HCT116 (cell line): ENCODE measurements around the gene SCAANT1. TPM values are rescaled to one million over a fixed set of nuclear protein-coding genes. Genes with fewer than 3 reads are reported as not detected.

ENCODE experiments used
- ATAC-seq: fragments of 200-7000 bp; cut with Tn5 transposase; 2 replicates; pipeline ENCODE4 v1.9.1; 2020; ENCODE audit warnings: mild to moderate bottlenecking, moderate library complexity
- BruUV-seq: library from RNA; stranded (reverse); fragments of 400-500 nt; replicated peaks from 2 replicates; lab custom pipeline; 2021; lab: Mats Ljungman, UMichigan
- CTCF ChIA-PET: fragments of 300-600 bp; sonication (Branson Sonifier 250); formaldehyde crosslinking; loops from one replicate; lab custom pipeline; 2021; ENCODE audit warnings: antibody characterized with exemption; lab: Charles Lee
- POLR2A ChIA-PET: fragments of 300-600, 350-600 bp; sonication (Branson Sonifier 250); formaldehyde crosslinking; loops from one replicate; lab custom pipeline; 2021; ENCODE audit warnings: antibody characterized with exemption; lab: Charles Lee
- RAD21 ChIA-PET, 2 experiments: fragments of 300-600 bp; sonication (Branson Sonifier 250); formaldehyde crosslinking; loops; one replicate each; lab custom pipeline; 2023; ENCODE audit warnings: low total read pairs in 2 of 2; ENCODE audit not compliant: uncharacterized antibody in 2 of 2, unreplicated experiment in 2 of 2, low non-redundant PET in 1 of 2; lab: Charles Lee
- DNase-seq: peaks from one replicate; pipeline ENCODE4 v3.0.0-alpha.2; 2010; ENCODE audit warnings: low read depth, low spot score
- H2AFZ ChIP-seq: fragments of 200-600 bp; shearing (Covaris generic), sonication (generic); 2 replicates; pipeline ENCODE4 v1.6.1; 2017; ENCODE audit warnings: low read depth, mixed run types, mixed read lengths, antibody characterized with exemption, low read length; ENCODE audit not compliant: poor library complexity, severe bottlenecking
- H3K27ac ChIP-seq: 2 replicates; pipeline ENCODE4 v1.5.1; 2012; ENCODE audit warnings: low read depth, low read length
- H3K27me3 ChIP-seq: fragments of 200-600 bp; sonication (generic); 2 replicates; pipeline ENCODE4 v1.6.1; 2016; ENCODE audit warnings: mixed run types, low read length, mixed read lengths; ENCODE audit not compliant: insufficient read depth
- H3K36me3 ChIP-seq, 2 experiments: fragments of 200-500 bp in 1 of 2; fragments of 200-600 bp in 1 of 2; sonication (Bioruptor generic) in 1 of 2; sonication (generic) in 1 of 2; 2 replicates each; pipeline versions ENCODE4 v1.5.1 to v1.6.1; 2014 to 2016; ENCODE audit warnings: low read length in 2 of 2, inconsistent platforms in 1 of 2, mixed read lengths in 1 of 2, mixed run types in 1 of 2; ENCODE audit not compliant: insufficient read depth in 2 of 2, control insufficient read depth in 1 of 2
- H3K4me1 ChIP-seq, 2 experiments: fragments of 200-600 bp in 1 of 2; sonication (generic) in 1 of 2; 2 replicates each; pipeline versions ENCODE4 v1.5.1 to v1.6.1; 2012 to 2017; ENCODE audit warnings: low read length in 2 of 2, inconsistent platforms in 1 of 2, mild to moderate bottlenecking in 1 of 2, mixed read lengths in 1 of 2, mixed run types in 1 of 2, moderate library complexity in 1 of 2; ENCODE audit not compliant: insufficient read depth in 2 of 2, control insufficient read depth in 1 of 2
- H3K4me2 ChIP-seq: fragments of 200-600 bp; sonication (generic); 2 replicates; pipeline ENCODE4 v1.6.1; 2017; ENCODE audit warnings: mixed run types, low read length, mixed read lengths
- H3K4me3 ChIP-seq, 2 experiments: fragments of 200-600 bp in 1 of 2; sonication (generic) in 1 of 2; replicated peaks in 1 of 2; 2 replicates each; pipeline ENCODE4 v1.5.1; 2011 to 2016; ENCODE audit warnings: low read length in 2 of 2, control low read depth in 1 of 2, low read depth in 1 of 2, mild to moderate bottlenecking in 1 of 2, mixed read lengths in 1 of 2, mixed run types in 1 of 2
- H3K79me2 ChIP-seq: fragments of 200-600 bp; sonication (generic); 2 replicates; pipeline ENCODE4 v1.6.1; 2017; ENCODE audit warnings: mild to moderate bottlenecking, mixed run types, low read length, moderate library complexity, mixed read lengths; ENCODE audit not compliant: insufficient read depth
- H3K9ac ChIP-seq: fragments of 200-600 bp; sonication (generic); 2 replicates; pipeline ENCODE4 v1.6.1; 2016; ENCODE audit warnings: low read length, mixed read lengths
- H3K9me2 ChIP-seq: fragments of 200-600 bp; sonication (generic), shearing (Covaris generic); 2 replicates; pipeline ENCODE4 v1.6.1; 2017; ENCODE audit warnings: mixed run types, mild to moderate bottlenecking, moderate library complexity; ENCODE audit not compliant: insufficient read depth
- H3K9me3 ChIP-seq, 2 experiments: fragments of 200-500 bp in 1 of 2; fragments of 200-600 bp in 1 of 2; sonication (Bioruptor generic) in 1 of 2; sonication (generic) in 1 of 2; 2 replicates each; pipeline ENCODE4 v1.6.1; 2014 to 2017; ENCODE audit warnings: low read length in 2 of 2, mixed read lengths in 2 of 2, inconsistent platforms in 1 of 2, low read depth in 1 of 2, mild to moderate bottlenecking in 1 of 2, mixed run types in 1 of 2, moderate library complexity in 1 of 2; ENCODE audit not compliant: control insufficient read depth in 1 of 2, insufficient read depth in 1 of 2
- H4K20me1 ChIP-seq: fragments of 200-600 bp; sonication (generic), shearing (Covaris generic); 2 replicates; pipeline ENCODE4 v1.6.1; 2017; ENCODE audit warnings: mixed run types, mild to moderate bottlenecking, moderate library complexity; ENCODE audit not compliant: insufficient read depth
- EGR1 ChIP-seq: IDR thresholded peaks from 2 replicates; pipeline ENCODE4 v1.6.1; 2012; ENCODE audit warnings: low read depth
- ELF1 ChIP-seq: IDR thresholded peaks from 2 replicates; pipeline ENCODE4 v1.6.1; 2012; ENCODE audit warnings: low read depth, borderline replicate concordance
- EZH2 ChIP-seq: fragments of 200-600 bp; sonication (generic); IDR thresholded peaks from 2 replicates; pipeline ENCODE4 v1.6.1; 2017; ENCODE audit warnings: antibody characterized with exemption, mixed run types
- EZH2phosphoT487 ChIP-seq: fragments of 200-600 bp; IDR thresholded peaks from 2 replicates; pipeline ENCODE4 v1.6.1; 2018; ENCODE audit warnings: antibody characterized with exemption, borderline replicate concordance
- FOSL1 ChIP-seq: IDR thresholded peaks from 2 replicates; pipeline ENCODE4 v1.6.1; 2012; ENCODE audit warnings: low read depth
- SIN3A ChIP-seq: IDR thresholded peaks from 2 replicates; pipeline ENCODE4 v1.6.1; 2012; ENCODE audit warnings: low read depth
- TCF7L2 ChIP-seq: IDR thresholded peaks from 2 replicates; pipeline ENCODE4 v1.7.0; 2011; ENCODE audit warnings: borderline replicate concordance, inconsistent platforms; ENCODE audit not compliant: insufficient read depth, insufficient read length; ENCODE audit errors: extremely low read depth
- ZBTB33 ChIP-seq: IDR thresholded peaks from 2 replicates; pipeline ENCODE4 v1.6.1; 2011; ENCODE audit warnings: mild to moderate bottlenecking, low read length, moderate library complexity; ENCODE audit not compliant: insufficient replicate concordance; ENCODE audit errors: extremely low read depth
- intact Hi-C: fragments of 100-400 bp; cut with micrococcal nuclease; formaldehyde crosslinking; loops from 2 replicates; pipeline ENCODE4 v1.10.0; 2022
- total RNA-seq: library from RNA; stranded (reverse); gene quantifications from one replicate; pipeline ENCODE4 v1.2.1, GENCODE V29; 2021; ENCODE audit not compliant: unreplicated experiment
- TF ChIP-seq, protein P1 (sequence below), 3 experiments: fragments of 200-600 bp in 1 of 3; sonication (generic) in 1 of 3; IDR thresholded peaks in 2 of 3; conservative IDR thresholded peaks in 1 of 3; 2 replicates each; pipeline ENCODE4 v1.5.1; 2012 to 2017; ENCODE audit warnings: low read depth in 2 of 3, low read length in 2 of 3, antibody characterized with exemption in 1 of 3, borderline replicate concordance in 1 of 3, control low read depth in 1 of 3, mild to moderate bottlenecking in 1 of 3, mixed read lengths in 1 of 3, mixed run types in 1 of 3, moderate library complexity in 1 of 3; ENCODE audit not compliant: insufficient read depth in 1 of 3
- TF ChIP-seq, protein P2 (sequence below): IDR thresholded peaks from 2 replicates; pipeline ENCODE4 v1.6.1; 2012

The SCAANT1 gene
- total RNA-seq, 1 experiment from 2014 or later, result not detected

GRCh38 chr3:63959146-63959545, 47.0 kb upstream of the SCAANT1 start:
- peaks cover 46% of the 10 kb centered on the region for H3K79me2 ChIP-seq
- H3K27me3 ChIP-seq, result no peaks in the 10 kb centered on the region
- peaks cover 0 to 12% of the 10 kb centered on the region in 2 experiments; a peak in 3 of 4 replicates for H3K4me1 ChIP-seq
- DNase-seq (no peak), ATAC-seq (no peak)
- BruUV-seq, result no TSS peak
- RAD21 ChIA-PET, result no interaction called here
- H3K9me3 ChIP-seq, result no peaks in the 10 kb centered on the region
- no peak overlapping the region for H3K4me3 ChIP-seq
- intact Hi-C loops, result no loop called here
- no peak for TF ChIP-seq ZBTB33
- TF ChIP-seq TCF7L2, result no peak
- TF ChIP-seq SIN3A, result no peak
- TF ChIP-seq, protein P1, sequence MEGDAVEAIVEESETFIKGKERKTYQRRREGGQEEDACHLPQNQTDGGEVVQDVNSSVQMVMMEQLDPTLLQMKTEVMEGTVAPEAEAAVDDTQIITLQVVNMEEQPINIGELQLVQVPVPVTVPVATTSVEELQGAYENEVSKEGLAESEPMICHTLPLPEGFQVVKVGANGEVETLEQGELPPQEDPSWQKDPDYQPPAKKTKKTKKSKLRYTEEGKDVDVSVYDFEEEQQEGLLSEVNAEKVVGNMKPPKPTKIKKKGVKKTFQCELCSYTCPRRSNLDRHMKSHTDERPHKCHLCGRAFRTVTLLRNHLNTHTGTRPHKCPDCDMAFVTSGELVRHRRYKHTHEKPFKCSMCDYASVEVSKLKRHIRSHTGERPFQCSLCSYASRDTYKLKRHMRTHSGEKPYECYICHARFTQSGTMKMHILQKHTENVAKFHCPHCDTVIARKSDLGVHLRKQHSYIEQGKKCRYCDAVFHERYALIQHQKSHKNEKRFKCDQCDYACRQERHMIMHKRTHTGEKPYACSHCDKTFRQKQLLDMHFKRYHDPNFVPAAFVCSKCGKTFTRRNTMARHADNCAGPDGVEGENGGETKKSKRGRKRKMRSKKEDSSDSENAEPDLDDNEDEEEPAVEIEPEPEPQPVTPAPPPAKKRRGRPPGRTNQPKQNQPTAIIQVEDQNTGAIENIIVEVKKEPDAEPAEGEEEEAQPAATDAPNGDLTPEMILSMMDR (IDR thresholded peaks at IDR 0.05 in 2 of 3, conservative IDR thresholded peaks at IDR 0.05 in 1 of 3; ENCODE audit: borderline replicate concordance in 1 of 3, insufficient read depth in 1 of 3, low read depth in 2 of 3, low read length in 2 of 3), result no peak
- TF ChIP-seq EZH2phosphoT487, result no peak
- TF ChIP-seq, protein P2, sequence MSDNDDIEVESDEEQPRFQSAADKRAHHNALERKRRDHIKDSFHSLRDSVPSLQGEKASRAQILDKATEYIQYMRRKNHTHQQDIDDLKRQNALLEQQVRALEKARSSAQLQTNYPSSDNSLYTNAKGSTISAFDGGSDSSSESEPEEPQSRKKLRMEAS, result no peak
- no peak for TF ChIP-seq EGR1
- TF ChIP-seq EZH2, result no peak
- no peak for TF ChIP-seq FOSL1
- no peak for TF ChIP-seq ELF1
- TF ChIP-seq, all 23 proteins: peak for 0
- H2AFZ ChIP-seq, result no peak overlapping the region
- CTCF ChIA-PET, result no interaction called here
- H3K27ac ChIP-seq, result no peak overlapping the region
- POLR2A ChIA-PET, result no interaction called here
- no peaks in the 10 kb centered on the region for H3K9me2 ChIP-seq
- no peaks in the 10 kb centered on the region for H4K20me1 ChIP-seq
- H3K9ac ChIP-seq, result no peak overlapping the region
- H3K36me3 ChIP-seq, result no peaks in the 10 kb centered on the region
- no peak overlapping the region for H3K4me2 ChIP-seq
